Measurements from ENCODE around the gene ZFP91. TPM values are rescaled to one million over a fixed set of nuclear protein-coding genes. Genes with fewer than 3 reads are reported as not detected.
A peak's percentile ranks its signal among the peaks of the same experiment; 100 is the strongest.

ZFP91 gene
- total RNA-seq, 1 donor from 2014 or later: 44.0 TPM

GRCh38 chr11:58600510-58600909, 21.6 kb downstream of the ZFP91 start:
- peaks cover 2% of the 10 kb centered on the region for H3K36me3 Mint-ChIP-seq (ENCODE audit: low read depth)
- no peak for DNase-seq (ENCODE audit: low spot score)
- H3K4me1 Mint-ChIP-seq (ENCODE audit: low read depth): peaks cover 8% of the 10 kb centered on the region
- H3K9me3 Mint-ChIP-seq (ENCODE audit: low read depth): no peaks in the 10 kb centered on the region
- H3K4me3 Mint-ChIP-seq (ENCODE audit: unreplicated experiment): no peak overlapping the region
- H3K27ac Mint-ChIP-seq (ENCODE audit: unreplicated experiment): no peak overlapping the region
- TF ChIP-seq, protein P1, sequence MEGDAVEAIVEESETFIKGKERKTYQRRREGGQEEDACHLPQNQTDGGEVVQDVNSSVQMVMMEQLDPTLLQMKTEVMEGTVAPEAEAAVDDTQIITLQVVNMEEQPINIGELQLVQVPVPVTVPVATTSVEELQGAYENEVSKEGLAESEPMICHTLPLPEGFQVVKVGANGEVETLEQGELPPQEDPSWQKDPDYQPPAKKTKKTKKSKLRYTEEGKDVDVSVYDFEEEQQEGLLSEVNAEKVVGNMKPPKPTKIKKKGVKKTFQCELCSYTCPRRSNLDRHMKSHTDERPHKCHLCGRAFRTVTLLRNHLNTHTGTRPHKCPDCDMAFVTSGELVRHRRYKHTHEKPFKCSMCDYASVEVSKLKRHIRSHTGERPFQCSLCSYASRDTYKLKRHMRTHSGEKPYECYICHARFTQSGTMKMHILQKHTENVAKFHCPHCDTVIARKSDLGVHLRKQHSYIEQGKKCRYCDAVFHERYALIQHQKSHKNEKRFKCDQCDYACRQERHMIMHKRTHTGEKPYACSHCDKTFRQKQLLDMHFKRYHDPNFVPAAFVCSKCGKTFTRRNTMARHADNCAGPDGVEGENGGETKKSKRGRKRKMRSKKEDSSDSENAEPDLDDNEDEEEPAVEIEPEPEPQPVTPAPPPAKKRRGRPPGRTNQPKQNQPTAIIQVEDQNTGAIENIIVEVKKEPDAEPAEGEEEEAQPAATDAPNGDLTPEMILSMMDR (IDR thresholded peaks at IDR 0.05): no peak
- H3K27me3 Mint-ChIP-seq (ENCODE audit: low read depth): no peaks in the 10 kb centered on the region

- H3K4me1 Mint-ChIP-seq (ENCODE audit: low read depth): peaks cover 20% of the 10 kb centered on the region
- no peaks in the 10 kb centered on the region for H3K27me3 Mint-ChIP-seq (ENCODE audit: low read depth)
- no peak for DNase-seq (ENCODE audit: low spot score)
- no peaks in the 10 kb centered on the region for H3K9me3 Mint-ChIP-seq (ENCODE audit: low read depth)
- H3K27ac Mint-ChIP-seq (ENCODE audit: unreplicated experiment): no peak overlapping the region
- TF ChIP-seq, protein P1 (IDR thresholded peaks at IDR 0.05): no peak
- peaks cover 8% of the 10 kb centered on the region for H3K36me3 Mint-ChIP-seq (ENCODE audit: low read depth)
- H3K4me3 Mint-ChIP-seq (ENCODE audit: unreplicated experiment): no peak overlapping the region
Observed at GRCh38 chr11:58606930-58607714, 28.3 kb downstream of the ZFP91 start.

GRCh38 chr11:58608331-58608730, 29.5 kb downstream of the ZFP91 start:
- TF ChIP-seq, protein P1 (IDR thresholded peaks at IDR 0.05): no peak
- Mint-ChIP-seq H3K27me3 (ENCODE audit: low read depth) (no peaks in the 10 kb centered on the region), H3K9me3 (ENCODE audit: low read depth) (no peaks in the 10 kb centered on the region), H3K36me3 (ENCODE audit: low read depth) (peaks cover 14% of the 10 kb centered on the region), H3K4me3 (ENCODE audit: unreplicated experiment) (no peak overlapping the region), H3K27ac (ENCODE audit: unreplicated experiment) (no peak overlapping the region), H3K4me1 (ENCODE audit: low read depth) (peaks cover 20% of the 10 kb centered on the region)
- no peak for DNase-seq (ENCODE audit: low spot score)

GRCh38 chr11:58609723-58610122, 30.9 kb downstream of the ZFP91 start:
- TF ChIP-seq, protein P1 (IDR thresholded peaks at IDR 0.05): no peak
- H3K4me1 Mint-ChIP-seq (ENCODE audit: low read depth): peaks cover 11% of the 10 kb centered on the region
- no peaks in the 10 kb centered on the region for H3K9me3 Mint-ChIP-seq (ENCODE audit: low read depth)
- H3K4me3 Mint-ChIP-seq (ENCODE audit: unreplicated experiment): no peak overlapping the region
- H3K27ac Mint-ChIP-seq (ENCODE audit: unreplicated experiment): peak overlapping the region; percentile 15
- no peak for DNase-seq (ENCODE audit: low spot score)
- H3K27me3 Mint-ChIP-seq (ENCODE audit: low read depth): no peaks in the 10 kb centered on the region
- peaks cover 22% of the 10 kb centered on the region for H3K36me3 Mint-ChIP-seq (ENCODE audit: low read depth)

- Mint-ChIP-seq H3K4me3 (ENCODE audit: unreplicated experiment) (no peak overlapping the region), H3K27me3 (ENCODE audit: low read depth) (no peaks in the 10 kb centered on the region), H3K9me3 (ENCODE audit: low read depth) (no peaks in the 10 kb centered on the region), H3K4me1 (ENCODE audit: low read depth) (peaks cover 9% of the 10 kb centered on the region), H3K27ac (ENCODE audit: unreplicated experiment) (no peak overlapping the region), H3K36me3 (ENCODE audit: low read depth) (peaks cover 37% of the 10 kb centered on the region)
- no peak for DNase-seq (ENCODE audit: low spot score)
- TF ChIP-seq, protein P1 (IDR thresholded peaks at IDR 0.05): no peak
Observed at GRCh38 chr11:58613228-58613627, 34.4 kb downstream of the ZFP91 start.
